PC-3 (cell line): ENCODE results near the gene NYAP1. TPM values are rescaled to one million over a fixed set of nuclear protein-coding genes. Genes with fewer than 3 reads are reported as not detected.

ENCODE experiments used
- ATAC-seq: fragments of 200-7000 bp; cut with Tn5 transposase; 2 replicates; pipeline ENCODE4 v1.9.1; 2020; ENCODE audit warnings: mild to moderate bottlenecking, moderate library complexity
- BruUV-seq: library from RNA; stranded (reverse); fragments of 400-500 nt; replicated peaks from 2 replicates; lab custom pipeline; 2021; lab: Mats Ljungman, UMichigan
- CTCF ChIA-PET: fragments of 300-600 bp; sonication (Branson Sonifier 250); formaldehyde crosslinking; loops from one replicate; lab custom pipeline; 2022; ENCODE audit warnings: antibody characterized with exemption; lab: Charles Lee
- POLR2A ChIA-PET: fragments of 300-600 bp; sonication (Branson Sonifier 250); formaldehyde crosslinking; loops from one replicate; lab custom pipeline; 2022; ENCODE audit warnings: antibody characterized with exemption; ENCODE audit not compliant: unreplicated experiment; lab: Charles Lee
- DNase-seq: peaks from one replicate; pipeline ENCODE4 v3.0.0-alpha.2; 2015
- H2AFZ ChIP-seq: fragments of 300-600 bp; sonication (generic); 2 replicates; pipeline ENCODE4 v1.6.0; 2016; ENCODE audit warnings: antibody characterized with exemption, low read length
- H3F3A ChIP-seq: fragments of 300-600 bp; sonication (generic); one replicate; pipeline ENCODE4 v1.6.0; 2017; ENCODE audit warnings: antibody characterized with exemption, low read length, control low read depth, mild to moderate bottlenecking; ENCODE audit not compliant: unreplicated experiment
- H3K27ac ChIP-seq: fragments of 300-600 bp; sonication (generic); 2 replicates; pipeline ENCODE4 v1.5.1; 2016; ENCODE audit warnings: mild to moderate bottlenecking, low read length
- H3K27me3 ChIP-seq: fragments of 300-600 bp; sonication (generic); 2 replicates; pipeline ENCODE4 v1.6.1; 2016; ENCODE audit warnings: low read length, mixed read lengths
- H3K36me3 ChIP-seq: fragments of 300-600 bp; sonication (generic); 2 replicates; pipeline ENCODE4 v1.6.1; 2016; ENCODE audit warnings: low read depth, mixed run types, low read length, mixed read lengths
- H3K4me1 ChIP-seq: fragments of 300-600 bp; sonication (generic); 2 replicates; pipeline ENCODE4 v1.5.1; 2016; ENCODE audit warnings: low read length; ENCODE audit not compliant: insufficient read depth
- H3K4me2 ChIP-seq: fragments of 300-600 bp; sonication (generic); 2 replicates; pipeline ENCODE4 v1.6.0; 2016; ENCODE audit warnings: low read length
- H3K4me3 ChIP-seq: fragments of 300-600 bp; sonication (generic); 2 replicates; pipeline ENCODE4 v1.5.1; 2016; ENCODE audit warnings: mild to moderate bottlenecking, low read length, mixed read lengths
- H3K79me2 ChIP-seq: fragments of 300-600 bp; sonication (generic); 2 replicates; pipeline ENCODE4 v1.6.1; 2017; ENCODE audit warnings: low read length, mixed read lengths
- H3K9ac ChIP-seq: fragments of 300-600 bp; sonication (generic); 2 replicates; pipeline ENCODE4 v1.6.0; 2016; ENCODE audit warnings: mild to moderate bottlenecking, low read length
- H3K9me2 ChIP-seq: fragments of 300-600 bp; sonication (generic); replicated peaks from 2 replicates; pipeline ENCODE4 v1.6.1; 2016; ENCODE audit warnings: mixed run types, low read length, mixed read lengths
- H3K9me3 ChIP-seq: fragments of 300-600 bp; sonication (generic); 2 replicates; pipeline ENCODE4 v1.6.1; 2016; ENCODE audit warnings: low read length, mixed read lengths
- H4K20me1 ChIP-seq: fragments of 300-600 bp; sonication (generic); 2 replicates; pipeline ENCODE4 v1.6.1; 2016; ENCODE audit warnings: low read length, mixed read lengths
- EZH2 ChIP-seq: fragments of 300-600 bp; sonication (generic); IDR thresholded peaks from one replicate; pipeline ENCODE4 v1.6.1; 2017; ENCODE audit warnings: antibody characterized with exemption, mild to moderate bottlenecking, low read length; ENCODE audit not compliant: unreplicated experiment
- EZH2phosphoT487 ChIP-seq: fragments of 300-600 bp; sonication (generic); IDR thresholded peaks from 2 replicates; pipeline ENCODE4 v1.6.1; 2018; ENCODE audit warnings: mild to moderate bottlenecking, antibody characterized with exemption, low read length, borderline replicate concordance
- intact Hi-C: fragments of 100-400 bp; cut with micrococcal nuclease; formaldehyde crosslinking; loops from 2 replicates; pipeline ENCODE4 v1.9.0; 2023
- total RNA-seq: library from RNA; depleted of rRNA; stranded (reverse); fragments of >200 nt; gene quantifications from 2 replicates; pipeline ENCODE4 v1.2.3, GENCODE V29; 2014
- TF ChIP-seq, protein P1 (sequence below): fragments of 300-600 bp; sonication (generic); conservative IDR thresholded peaks from 2 replicates; pipeline ENCODE4 v1.5.1; 2017; ENCODE audit warnings: antibody characterized with exemption, low read depth, mild to moderate bottlenecking, low read length

The NYAP1 gene
- total RNA-seq, 1 experiment from 2014 or later, result 1.9 TPM

DNA sequence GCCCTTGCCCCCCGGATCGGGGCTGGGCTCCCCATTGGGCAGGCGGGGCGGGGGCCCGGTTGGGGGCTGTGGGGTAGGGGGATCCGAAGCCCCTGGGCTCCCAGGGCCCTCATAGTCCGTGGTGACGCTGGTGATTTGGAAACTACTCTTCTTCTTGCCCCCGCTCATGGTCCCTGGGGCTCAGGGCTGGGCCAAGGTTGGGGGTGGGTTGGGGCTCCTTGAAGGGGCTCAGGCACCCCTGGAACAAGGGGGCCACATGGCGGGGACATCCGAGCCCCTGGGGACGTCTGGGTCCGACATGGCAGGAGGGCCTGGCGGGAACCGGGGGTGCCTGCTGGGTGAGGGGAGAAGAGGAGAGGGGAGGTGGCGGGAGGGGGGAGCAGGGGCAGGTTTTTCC is 5.9 kb upstream of the NYAP1 start:
- H3K9me3 ChIP-seq, result no peaks in the 10 kb centered on the region
- peak overlapping the region; percentile 84 for H3K4me3 ChIP-seq
- H3K9ac ChIP-seq, result peak overlapping the region; percentile 84
- no peaks in the 10 kb centered on the region for H3K27me3 ChIP-seq
- H3K36me3 ChIP-seq, result no peaks in the 10 kb centered on the region
- H3K4me2 ChIP-seq, result peak overlapping the region; percentile 92
- CTCF ChIA-PET, result no interaction called here
- H3K27ac ChIP-seq, result no peak overlapping the region
- peaks cover 26% of the 10 kb centered on the region for H3K79me2 ChIP-seq
- ATAC-seq (no peak), DNase-seq (no peak)
- H3K4me1 ChIP-seq, result peaks cover 9% of the 10 kb centered on the region; the same call in 1 of the 2 replicates
- POLR2A ChIA-PET, result no interaction called here
- H4K20me1 ChIP-seq, result no peaks in the 10 kb centered on the region
- H3K9me2 ChIP-seq, result no peaks in the 10 kb centered on the region
- TF ChIP-seq EZH2phosphoT487, result no peak
- TF ChIP-seq, protein P1, sequence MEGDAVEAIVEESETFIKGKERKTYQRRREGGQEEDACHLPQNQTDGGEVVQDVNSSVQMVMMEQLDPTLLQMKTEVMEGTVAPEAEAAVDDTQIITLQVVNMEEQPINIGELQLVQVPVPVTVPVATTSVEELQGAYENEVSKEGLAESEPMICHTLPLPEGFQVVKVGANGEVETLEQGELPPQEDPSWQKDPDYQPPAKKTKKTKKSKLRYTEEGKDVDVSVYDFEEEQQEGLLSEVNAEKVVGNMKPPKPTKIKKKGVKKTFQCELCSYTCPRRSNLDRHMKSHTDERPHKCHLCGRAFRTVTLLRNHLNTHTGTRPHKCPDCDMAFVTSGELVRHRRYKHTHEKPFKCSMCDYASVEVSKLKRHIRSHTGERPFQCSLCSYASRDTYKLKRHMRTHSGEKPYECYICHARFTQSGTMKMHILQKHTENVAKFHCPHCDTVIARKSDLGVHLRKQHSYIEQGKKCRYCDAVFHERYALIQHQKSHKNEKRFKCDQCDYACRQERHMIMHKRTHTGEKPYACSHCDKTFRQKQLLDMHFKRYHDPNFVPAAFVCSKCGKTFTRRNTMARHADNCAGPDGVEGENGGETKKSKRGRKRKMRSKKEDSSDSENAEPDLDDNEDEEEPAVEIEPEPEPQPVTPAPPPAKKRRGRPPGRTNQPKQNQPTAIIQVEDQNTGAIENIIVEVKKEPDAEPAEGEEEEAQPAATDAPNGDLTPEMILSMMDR, result no peak
- no peak for TF ChIP-seq EZH2
- no peaks in the 10 kb centered on the region for H3F3A ChIP-seq
- no TSS peak for BruUV-seq
- no peak overlapping the region for H2AFZ ChIP-seq
- intact Hi-C loops, result loop anchor here (2.0 kb wide), 1 partner anchor 61 kb away; the partner anchor contains the start of gene AGFG2

DNA sequence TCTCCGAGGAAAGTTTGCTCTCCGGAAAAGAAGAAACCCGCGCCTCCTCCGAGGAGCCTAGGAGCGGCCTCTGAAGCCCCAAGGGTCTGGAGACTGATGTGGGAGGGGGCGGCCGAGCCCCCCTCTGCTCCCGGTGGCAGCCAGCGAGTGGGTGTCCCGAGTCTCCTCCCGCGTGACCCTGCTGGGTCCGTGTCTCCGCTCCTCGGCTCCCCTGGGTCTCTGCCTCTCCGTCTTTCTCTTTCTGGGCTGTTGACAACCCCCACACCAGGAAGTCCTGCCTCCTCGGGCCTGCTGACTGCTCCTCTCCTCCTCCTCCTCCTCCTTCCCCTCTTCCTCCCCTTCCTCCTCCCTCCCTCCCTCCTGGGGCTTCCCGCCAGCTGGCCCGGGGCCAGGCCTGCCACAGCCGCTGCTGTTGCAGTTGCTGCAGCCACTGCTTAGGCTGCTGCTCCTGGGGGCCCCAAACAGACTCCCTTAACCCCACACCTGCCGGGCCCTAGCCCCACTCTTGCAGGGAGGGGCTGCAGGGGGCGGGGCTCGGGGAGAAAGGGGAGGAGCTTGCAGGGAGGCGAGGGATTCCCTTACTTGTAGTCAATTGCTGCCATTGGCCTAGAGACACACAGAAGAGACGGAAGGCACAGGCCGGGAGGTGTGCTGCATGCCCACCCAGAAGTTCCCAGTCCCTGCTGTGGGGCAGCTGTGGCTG is 4.6 kb upstream of the NYAP1 start, which contains the start of gene TSC22D4:
TSS of gene TSC22D4 (minus strand) at position 257 of the 703 bp plus-strand sequence. CDS start 1,176 bp downstream, outside the sequence.
- Histone ChIP-seq H3K36me3 (no peaks in the 10 kb centered on the region), H2AFZ (peak within 1 kb of the TSS; percentile 82), H3K27me3 (no peaks in the 10 kb centered on the region), H3K4me1 (peaks cover 11% of the 10 kb centered on the region; the same call in 1 of the 2 replicates), H3K27ac (no peak within 1 kb of the TSS), H3K4me2 (peak within 1 kb of the TSS; percentile 92), H3K9me2 (no peaks in the 10 kb centered on the region), H3K9ac (peak within 1 kb of the TSS; percentile 84), H3K9me3 (no peaks in the 10 kb centered on the region), H3F3A (no peaks in the 10 kb centered on the region), H3K4me3 (peak within 1 kb of the TSS; percentile 84), H3K79me2 (peaks cover 26% of the 10 kb centered on the region), H4K20me1 (no peaks in the 10 kb centered on the region)
- TF ChIP-seq, protein P1, result no peak
- TF ChIP-seq EZH2phosphoT487, result no peak
- no peak for TF ChIP-seq EZH2
- ATAC-seq (peak; percentile 77), DNase-seq (peak; percentile 82)
- no TSS peak for BruUV-seq
- POLR2A ChIA-PET, result interaction anchor here (0.6 kb wide), 2 partner anchors 42 to 147 kb away, joined by 4 to 5 read pairs; no protein-coding TSS in a partner anchor
- CTCF ChIA-PET, result interaction anchor here (0.5 to 0.9 kb wide), 5 partner anchors 13 to 195 kb away, joined by 3 to 11 read pairs (median 4); no protein-coding TSS in a partner anchor
- intact Hi-C loops, result loop anchor here (2.0 kb wide), 1 partner anchor 60 kb away; the partner anchor contains the start of gene AGFG2
